ENCODE measurements around the gene HSPA14.

- TF ChIP-seq CTCF (IDR thresholded peaks at IDR 0.05; ENCODE audit: control extremely low read depth in 1 of 3, insufficient read depth in 1 of 3, low read depth in 1 of 3, low read length in 3 of 3) = no peak
- no peak for TF ChIP-seq POLR2A (IDR thresholded peaks at IDR 0.05; ENCODE audit: control extremely low read depth in 1 of 2, low read depth in 2 of 2, low read length in 2 of 2)
- no peak for TF ChIP-seq ATF3 (IDR thresholded peaks at IDR 0.05; ENCODE audit: insufficient read depth, low read depth, low read length)
- no peak for TF ChIP-seq EP300 (IDR thresholded peaks at IDR 0.05; ENCODE audit: borderline replicate concordance in 1 of 2, low read depth in 2 of 2, low read length in 2 of 2)
- TF ChIP-seq RXRA (IDR thresholded peaks at IDR 0.05; ENCODE audit: insufficient read depth, low read depth, low read length) = no peak
- no peak for TF ChIP-seq MAX (IDR thresholded peaks at IDR 0.05)
- TF ChIP-seq BACH1 (IDR thresholded peaks at IDR 0.05; ENCODE audit: low read length) = no peak
- TF ChIP-seq RAD21 (IDR thresholded peaks at IDR 0.05 in 1 of 2, conservative IDR thresholded peaks at IDR 0.05 in 1 of 2; ENCODE audit: low read depth in 2 of 2, low read length in 2 of 2) = no peak
Measured at GRCh38 chr10:14852236-14852635, 14.1 kb downstream of the HSPA14 start.

Data from H1 (cell line).